Articular chondrocyte of knee joint (primary cell): Measurements from ENCODE around the gene CCDC57. TPM values are rescaled to one million over a fixed set of nuclear protein-coding genes. Genes with fewer than 3 reads are reported as not detected.

ENCODE experiments used
- total RNA-seq: library from RNA; depleted of rRNA; stranded (reverse); fragments of >200 nt; gene quantifications from 2 replicates; pipeline ENCODE4 v1.2.3, GENCODE V29; 2012

CCDC57 gene, protein sequence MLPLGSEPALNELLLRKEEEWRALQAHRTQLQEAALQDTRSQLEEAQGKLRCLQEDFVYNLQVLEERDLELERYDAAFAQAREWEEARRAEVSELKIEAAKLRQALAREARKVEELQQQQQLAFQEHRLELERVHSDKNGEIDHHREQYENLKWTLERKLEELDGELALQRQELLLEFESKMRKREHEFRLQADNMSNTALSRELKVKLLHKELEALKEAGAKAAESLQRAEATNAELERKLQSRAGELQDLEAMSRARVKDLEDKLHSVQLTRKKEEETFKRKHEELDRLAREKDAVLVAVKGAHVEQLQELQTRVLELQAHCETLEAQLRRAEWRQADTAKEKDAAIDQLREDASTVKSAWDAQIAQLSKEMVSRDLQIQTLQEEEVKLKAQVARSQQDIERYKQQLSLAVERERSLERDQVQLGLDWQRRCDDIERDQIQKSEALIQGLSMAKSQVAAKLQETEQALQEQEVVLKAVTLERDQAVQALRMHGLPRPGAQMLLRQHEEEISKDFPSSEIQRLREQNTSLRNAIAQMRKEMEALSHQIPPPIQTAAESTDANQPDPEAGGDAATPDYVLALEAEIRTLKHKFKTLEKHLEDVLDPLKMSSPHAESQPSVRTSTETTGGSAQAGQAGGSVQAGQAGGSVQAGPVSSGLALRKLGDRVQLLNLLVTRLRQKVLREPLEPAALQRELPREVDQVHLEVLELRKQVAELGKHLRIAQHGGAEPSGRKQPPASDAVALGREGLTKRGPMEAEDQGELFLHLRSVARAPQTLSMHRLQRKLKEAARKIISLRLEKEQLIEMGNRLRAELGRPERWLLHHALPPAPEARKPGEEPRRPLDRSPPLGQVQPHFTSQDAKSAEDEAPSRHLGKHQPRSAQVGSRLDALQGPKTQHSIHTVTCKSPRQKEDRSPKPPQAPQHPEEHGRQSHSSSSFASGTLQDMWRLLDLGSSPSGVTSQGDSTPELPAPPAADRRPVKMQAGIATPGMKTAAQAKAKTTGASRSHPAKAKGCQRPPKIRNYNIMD
- 16.7 and 17.9 TPM in 2 replicates for total RNA-seq

DNA sequence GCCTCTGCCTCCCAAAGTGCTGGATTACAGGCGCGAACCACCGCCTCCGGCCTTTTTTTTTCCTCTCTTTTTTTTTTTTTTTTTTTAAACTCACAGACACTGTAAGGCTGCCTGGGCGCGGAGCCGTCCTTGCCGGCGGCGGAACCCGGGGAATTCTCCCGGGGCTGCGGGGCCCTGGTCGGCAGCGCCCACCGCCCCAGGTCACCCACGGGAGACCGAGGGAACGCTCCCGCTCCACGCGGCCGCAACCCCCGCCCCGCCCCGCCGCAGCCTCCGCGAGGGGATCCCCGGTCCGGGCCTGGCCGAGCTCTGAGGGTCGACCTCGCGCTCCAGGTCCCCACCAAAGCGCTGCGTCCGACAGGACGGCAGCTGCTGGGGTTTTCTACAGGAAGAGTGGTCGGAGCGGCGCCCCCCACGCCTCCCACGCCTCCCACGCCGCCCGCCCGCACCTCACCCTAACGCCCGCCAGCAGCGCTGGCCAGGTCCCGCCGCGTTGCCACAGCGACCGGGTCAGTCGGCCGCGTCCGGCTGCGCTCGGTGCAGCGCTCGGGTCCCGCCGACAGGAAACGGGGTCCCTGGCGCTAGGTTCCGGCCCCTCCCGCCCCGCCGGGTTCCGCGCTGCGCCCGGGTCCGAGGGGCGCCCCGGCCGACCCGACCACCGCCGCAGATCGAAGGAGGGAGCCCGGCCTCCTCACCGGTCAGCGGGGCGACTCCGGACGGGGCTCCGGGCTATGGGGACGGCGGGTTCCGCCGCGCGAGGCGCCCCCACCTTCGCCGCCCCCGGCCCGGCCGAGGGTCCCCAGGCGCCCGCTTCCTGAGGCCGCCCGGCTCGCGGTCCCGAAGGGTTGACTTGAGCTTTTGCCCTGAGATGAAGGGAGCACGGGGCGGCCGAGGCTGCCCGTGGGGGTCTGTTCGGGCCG lies at the start of gene CCDC57:
Gene CCDC57 (minus strand): TSS at position 512 of the 920 bp plus-strand sequence. CDS start 10,898 bp downstream, outside the sequence.

DNA sequence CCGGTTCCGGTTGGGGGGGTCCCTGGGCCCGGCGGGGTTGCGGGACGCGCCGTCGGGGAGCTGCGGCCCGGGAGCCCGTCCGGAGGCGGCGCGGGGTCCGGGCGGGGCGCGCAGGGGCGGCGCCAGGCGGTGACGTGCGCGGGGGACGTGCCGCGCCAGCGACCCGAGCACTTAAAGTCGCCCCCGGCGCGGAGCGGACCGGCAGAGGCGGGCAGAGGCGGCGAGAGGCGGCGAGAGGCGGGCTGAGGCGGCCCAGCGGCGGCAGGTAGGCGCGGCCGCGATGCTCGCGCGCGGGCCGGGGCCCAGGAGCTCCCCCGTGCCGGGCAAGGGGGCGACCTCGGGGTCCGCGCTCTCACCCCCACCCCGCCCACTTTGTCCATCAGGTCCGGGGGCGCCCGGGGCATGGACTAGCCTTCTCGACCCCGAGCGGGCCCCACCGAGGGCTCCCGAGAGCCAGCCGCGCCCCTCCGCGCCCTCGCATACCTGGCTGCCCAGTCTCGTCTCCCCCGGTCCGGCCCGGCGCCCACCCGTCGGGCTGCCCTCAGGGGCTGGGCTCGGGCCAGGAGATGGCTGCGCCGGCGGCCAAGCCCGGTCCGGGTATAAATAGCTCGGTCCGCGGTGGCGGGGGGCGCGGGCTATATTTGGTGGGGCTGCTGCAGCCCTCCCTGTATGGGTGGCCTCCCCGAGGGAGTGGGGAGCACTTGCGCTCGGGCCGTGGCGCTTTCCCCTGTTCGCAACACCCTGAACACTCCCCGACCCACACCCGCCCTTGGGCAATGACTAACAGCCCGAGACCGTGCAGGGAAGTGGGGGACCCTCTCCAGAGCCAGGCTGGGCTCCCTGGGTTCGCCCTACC lies 16.4 kb upstream of the CCDC57 start, which contains the start of gene SLC16A3:
Gene SLC16A3 (plus strand): TSS at position 201 of the 856 bp plus-strand sequence. CDS start 6,967 bp downstream, outside the sequence.

DNA sequence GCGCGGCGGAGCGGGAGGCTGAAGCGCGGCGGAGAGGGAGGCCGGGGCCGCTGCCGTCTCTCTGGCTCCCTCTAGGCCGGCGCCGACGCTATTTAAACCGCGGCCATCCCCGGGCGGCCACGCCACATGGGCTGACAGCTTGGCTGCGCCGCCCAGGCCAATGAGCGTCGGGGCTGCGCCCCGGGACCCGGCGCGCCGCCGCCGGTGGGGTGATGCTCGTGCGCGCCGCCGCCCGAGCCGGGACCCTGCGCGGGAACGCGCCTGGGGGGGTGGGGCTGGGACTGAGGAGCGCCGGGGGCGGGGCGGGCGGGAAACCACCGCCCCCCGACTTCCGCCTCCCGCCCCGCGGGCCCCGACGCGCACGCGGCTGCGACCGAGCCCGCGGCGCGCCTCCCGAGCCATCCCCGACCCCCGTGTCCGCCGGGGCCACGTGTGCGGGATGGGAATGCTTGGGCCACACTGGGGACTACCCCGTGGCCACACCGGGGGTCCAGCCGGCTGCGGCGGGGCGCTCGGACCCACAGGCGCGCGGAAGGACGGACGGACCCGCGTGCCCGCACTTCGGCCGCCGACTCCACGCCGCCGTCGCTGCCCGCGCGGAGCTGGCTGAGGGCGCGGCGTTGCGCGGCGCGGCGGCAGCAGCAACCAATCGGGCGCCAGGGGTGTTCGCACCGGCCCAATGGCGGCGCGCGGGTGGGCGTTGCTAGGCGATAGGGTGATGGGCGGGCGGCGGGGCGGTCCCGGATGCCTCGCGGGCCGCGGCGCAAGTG lies 114.3 kb downstream of the CCDC57 start, which contains the start of gene FASN:
Gene FASN (minus strand): TSS at position 68 of the 770 bp plus-strand sequence. CDS start 1,791 bp downstream, outside the sequence.

DNA sequence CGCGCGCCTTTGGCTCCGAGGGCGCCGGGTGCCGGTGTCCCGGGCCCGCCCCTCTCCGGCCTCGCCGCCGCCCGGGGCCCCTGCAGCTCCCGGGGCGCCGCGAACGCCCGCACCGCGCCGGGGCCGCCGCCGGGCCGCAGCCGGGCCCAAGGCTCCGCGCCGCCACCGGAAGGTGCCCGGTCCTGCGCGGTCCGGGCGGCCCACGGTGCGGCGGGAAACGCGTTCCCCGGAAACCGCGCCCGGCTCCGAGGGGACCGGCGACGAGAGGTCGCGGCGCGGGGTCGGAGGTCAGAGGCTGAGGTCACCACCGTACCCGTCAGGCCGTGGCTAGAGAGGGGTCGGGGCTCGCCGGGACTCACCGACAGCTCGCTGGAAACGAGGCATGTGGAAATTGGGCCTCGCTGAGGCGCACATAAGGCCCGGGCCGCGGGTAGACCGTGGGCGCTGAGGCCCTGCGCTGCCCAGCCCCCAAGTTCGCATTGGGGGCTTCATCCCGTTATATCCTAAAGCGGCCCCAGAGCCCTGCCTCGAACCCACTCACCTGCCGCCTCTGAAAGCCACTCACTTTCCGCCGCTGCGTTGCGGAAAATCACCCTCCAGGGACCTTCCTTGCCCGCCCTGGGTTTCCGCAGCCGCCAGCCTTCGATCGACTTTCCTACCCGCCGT lies 146.9 kb downstream of the CCDC57 start, which contains the start of gene DUS1L:
Gene DUS1L (minus strand): TSS at position 167 of the 666 bp plus-strand sequence. CDS start 745 bp downstream, outside the sequence.

DNA sequence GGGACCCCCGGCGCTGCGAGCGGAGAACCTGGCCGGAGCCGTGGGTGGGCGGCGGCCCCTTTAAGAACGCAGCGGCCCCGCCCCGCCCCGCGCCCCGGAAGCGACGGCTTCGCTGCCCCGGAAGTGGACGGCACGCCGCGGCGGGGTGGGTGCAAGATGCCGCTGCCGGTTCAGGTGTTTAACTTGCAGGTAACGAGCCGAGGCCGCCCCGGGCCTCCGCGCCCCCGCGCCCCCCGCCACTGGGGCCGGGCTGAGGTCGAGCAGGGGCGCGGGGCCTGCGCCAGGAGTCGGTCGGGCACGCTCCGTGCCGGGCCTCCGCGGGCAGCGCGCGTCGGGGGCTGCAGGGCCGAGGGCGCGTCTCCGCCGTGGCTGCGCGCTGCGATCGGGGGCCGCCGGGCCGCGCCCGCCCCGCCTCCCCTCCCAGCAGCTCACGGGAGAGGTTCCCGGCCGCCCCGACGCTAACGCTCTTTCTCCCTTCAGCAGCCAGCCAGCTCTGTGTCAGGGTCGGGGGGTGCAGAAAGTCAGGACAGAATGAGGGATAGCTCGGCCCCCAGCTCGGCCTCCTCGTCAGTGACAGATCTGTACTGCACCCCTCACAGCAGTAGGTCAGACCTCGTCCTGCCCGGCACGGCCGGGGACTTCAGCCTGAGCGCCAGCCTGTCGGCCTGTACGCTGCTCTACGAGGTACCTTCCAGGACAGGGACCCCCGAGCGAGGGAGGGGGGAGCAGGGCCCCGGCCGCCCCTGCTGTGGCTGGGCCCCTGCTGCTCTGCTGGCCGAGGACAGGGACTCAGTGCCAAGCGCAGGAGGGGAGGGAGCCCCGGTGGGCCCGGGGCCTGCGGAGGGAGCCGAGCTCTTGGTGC lies 160.6 kb downstream of the CCDC57 start, which contains the start of the genes GPS1 and RFNG:
Gene GPS1 (plus strand): TSS at position 123 of the 862 bp plus-strand sequence. CDS start 34 bp downstream, at position 157.
Gene RFNG (minus strand): TSS at position 36 of the 862 bp plus-strand sequence. CDS start 45 bp downstream, outside the sequence.

Other genes starting within 250 kb of the CCDC57 start
- gene ASPSCR1, start 235.2 kb downstream of the CCDC57 start, total RNA-seq: 18.8 and 22.2 TPM in 2 replicates
- gene CENPX, start 190.0 kb downstream of the CCDC57 start, total RNA-seq: 17.1 and 25.3 TPM in 2 replicates
- 7.5 and 7.7 TPM in 2 replicates for gene LRRC45, start 189.5 kb downstream of the CCDC57 start, total RNA-seq
- gene RAC3, start 181.2 kb downstream of the CCDC57 start, total RNA-seq: 2.1 and 7.1 TPM in 2 replicates
- 31.0 and 31.9 TPM in 2 replicates for gene DCXR, start 175.1 kb downstream of the CCDC57 start, total RNA-seq
- 33.5 and 43.4 TPM in 2 replicates for gene RFNG, start 161.0 kb downstream of the CCDC57 start, total RNA-seq
- 70.8 and 78.7 TPM in 2 replicates for gene GPS1, start 160.9 kb downstream of the CCDC57 start, total RNA-seq
- gene DUS1L, start 147.0 kb downstream of the CCDC57 start, total RNA-seq: 22.8 and 35.9 TPM in 2 replicates
- 40.9 and 57.5 TPM in 2 replicates for gene FASN, start 114.6 kb downstream of the CCDC57 start, total RNA-seq
- 108 and 125 TPM in 2 replicates for gene SLC16A3, start 16.2 kb upstream of the CCDC57 start, total RNA-seq
- 49.0 and 49.5 TPM in 2 replicates for gene CSNK1D, start 60.9 kb upstream of the CCDC57 start, total RNA-seq
- not detected in 2 replicates for gene CD7, start 104.8 kb upstream of the CCDC57 start, total RNA-seq
- gene SECTM1, start 120.9 kb upstream of the CCDC57 start, total RNA-seq: 4.2 and 7.7 TPM in 2 replicates
- gene TEX19, start 146.4 kb upstream of the CCDC57 start, total RNA-seq: not detected in 2 replicates
- gene UTS2R, start 158.9 kb upstream of the CCDC57 start, total RNA-seq: not detected in 2 replicates
- gene HEXD, start 205.5 kb upstream of the CCDC57 start, total RNA-seq: 8.9 and 13.2 TPM in 2 replicates
- gene OGFOD3, start 205.7 kb upstream of the CCDC57 start, total RNA-seq: 25.3 and 26.5 TPM in 2 replicates
- 43.5 and 56.3 TPM in 2 replicates for gene CYBC1, start 237.9 kb upstream of the CCDC57 start, total RNA-seq
- gene NARF, start 245.9 kb upstream of the CCDC57 start, total RNA-seq: 40.8 and 42.8 TPM in 2 replicates